ENCODE measurements around the gene FRK.

The FRK gene

GRCh38 chr6:116035616-116036015 lies 25.1 kb downstream of the FRK start:
- TF ChIP-seq, protein P1, sequence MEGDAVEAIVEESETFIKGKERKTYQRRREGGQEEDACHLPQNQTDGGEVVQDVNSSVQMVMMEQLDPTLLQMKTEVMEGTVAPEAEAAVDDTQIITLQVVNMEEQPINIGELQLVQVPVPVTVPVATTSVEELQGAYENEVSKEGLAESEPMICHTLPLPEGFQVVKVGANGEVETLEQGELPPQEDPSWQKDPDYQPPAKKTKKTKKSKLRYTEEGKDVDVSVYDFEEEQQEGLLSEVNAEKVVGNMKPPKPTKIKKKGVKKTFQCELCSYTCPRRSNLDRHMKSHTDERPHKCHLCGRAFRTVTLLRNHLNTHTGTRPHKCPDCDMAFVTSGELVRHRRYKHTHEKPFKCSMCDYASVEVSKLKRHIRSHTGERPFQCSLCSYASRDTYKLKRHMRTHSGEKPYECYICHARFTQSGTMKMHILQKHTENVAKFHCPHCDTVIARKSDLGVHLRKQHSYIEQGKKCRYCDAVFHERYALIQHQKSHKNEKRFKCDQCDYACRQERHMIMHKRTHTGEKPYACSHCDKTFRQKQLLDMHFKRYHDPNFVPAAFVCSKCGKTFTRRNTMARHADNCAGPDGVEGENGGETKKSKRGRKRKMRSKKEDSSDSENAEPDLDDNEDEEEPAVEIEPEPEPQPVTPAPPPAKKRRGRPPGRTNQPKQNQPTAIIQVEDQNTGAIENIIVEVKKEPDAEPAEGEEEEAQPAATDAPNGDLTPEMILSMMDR (IDR thresholded peaks at IDR 0.05; ENCODE audit: borderline replicate concordance, insufficient read depth, low read depth, low read length), result no peak
- H3K4me3 ChIP-seq (ENCODE audit: low read depth, low read length), result no peak overlapping the region

DNA sequence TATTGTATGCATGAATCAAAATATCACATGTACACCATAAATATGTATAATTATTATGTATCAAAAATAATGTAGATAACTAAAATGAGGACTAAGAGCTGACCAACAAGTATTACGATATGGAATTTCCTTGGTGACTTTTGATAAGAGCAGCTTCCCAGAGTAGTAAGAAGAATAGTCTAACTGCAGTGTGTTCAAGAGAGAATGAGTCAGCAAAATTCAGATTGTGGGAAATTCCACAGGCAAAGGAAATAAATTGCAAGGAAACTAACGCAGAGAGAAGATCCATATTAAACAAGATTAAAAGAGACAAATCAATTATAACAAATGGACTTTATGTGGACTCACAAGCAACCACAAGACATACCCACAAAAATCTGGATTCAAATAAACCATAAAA lies 26.4 kb downstream of the FRK start:
- H3K4me3 ChIP-seq (ENCODE audit: low read depth, low read length), result no peak overlapping the region
- TF ChIP-seq, protein P1 (IDR thresholded peaks at IDR 0.05; ENCODE audit: borderline replicate concordance, insufficient read depth, low read depth, low read length), result no peak

GRCh38 chr6:116033687-116034303 lies 26.9 kb downstream of the FRK start:
- TF ChIP-seq, protein P1 (IDR thresholded peaks at IDR 0.05; ENCODE audit: borderline replicate concordance, insufficient read depth, low read depth, low read length), result no peak
- H3K4me3 ChIP-seq (ENCODE audit: low read depth, low read length), result no peak overlapping the region

GRCh38 chr6:116030770-116031169 lies 29.9 kb downstream of the FRK start:
- no peak overlapping the region for H3K4me3 ChIP-seq (ENCODE audit: low read depth, low read length)
- TF ChIP-seq, protein P1 (IDR thresholded peaks at IDR 0.05; ENCODE audit: borderline replicate concordance, insufficient read depth, low read depth, low read length), result no peak

- H3K4me3 ChIP-seq (ENCODE audit: low read depth, low read length), result no peak overlapping the region
- TF ChIP-seq, protein P1 (IDR thresholded peaks at IDR 0.05; ENCODE audit: borderline replicate concordance, insufficient read depth, low read depth, low read length), result no peak
Observed at GRCh38 chr6:116029535-116029934, 31.2 kb downstream of the FRK start.

GRCh38 chr6:116028233-116028632 lies 32.5 kb downstream of the FRK start:
- H3K4me3 ChIP-seq (ENCODE audit: low read depth, low read length), result no peak overlapping the region
- TF ChIP-seq, protein P1 (IDR thresholded peaks at IDR 0.05; ENCODE audit: borderline replicate concordance, insufficient read depth, low read depth, low read length), result no peak

DNA sequence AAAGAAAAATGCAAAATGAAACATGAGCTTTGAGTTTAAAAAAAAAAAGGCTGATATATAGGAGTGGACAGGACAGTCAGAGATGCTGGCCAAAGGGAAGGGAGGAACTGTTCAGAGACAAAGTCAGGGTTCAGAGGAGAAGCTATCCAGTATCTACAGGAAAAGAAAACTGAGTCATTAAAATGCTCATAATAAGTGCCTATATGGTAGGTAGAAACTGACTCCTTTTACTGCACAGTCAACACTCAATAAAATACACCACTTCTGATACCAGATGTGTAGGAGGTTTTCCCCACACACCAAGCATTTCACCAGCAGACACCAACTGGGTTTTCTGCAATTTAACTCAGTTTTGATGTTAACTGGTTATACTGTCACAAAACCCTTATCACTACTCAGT lies 32.9 kb downstream of the FRK start:
- no peak overlapping the region for H3K4me3 ChIP-seq (ENCODE audit: low read depth, low read length)
- TF ChIP-seq, protein P1 (IDR thresholded peaks at IDR 0.05; ENCODE audit: borderline replicate concordance, insufficient read depth, low read depth, low read length), result no peak

All from GM12875 (cell line).